Stimulated activated CD4-positive, alpha-beta T cell treated with anti-CD3 and anti-CD28 coated beads, Interleukin-4, amount 100 ng/mL, for 4 hours (primary cell): ENCODE data around the gene CD86.

ENCODE experiments used
- DNase-seq, 2 experiments: peaks; one replicate each; pipeline ENCODE4 v3.0.0-alpha.2; 2020

CD86 gene

DNA sequence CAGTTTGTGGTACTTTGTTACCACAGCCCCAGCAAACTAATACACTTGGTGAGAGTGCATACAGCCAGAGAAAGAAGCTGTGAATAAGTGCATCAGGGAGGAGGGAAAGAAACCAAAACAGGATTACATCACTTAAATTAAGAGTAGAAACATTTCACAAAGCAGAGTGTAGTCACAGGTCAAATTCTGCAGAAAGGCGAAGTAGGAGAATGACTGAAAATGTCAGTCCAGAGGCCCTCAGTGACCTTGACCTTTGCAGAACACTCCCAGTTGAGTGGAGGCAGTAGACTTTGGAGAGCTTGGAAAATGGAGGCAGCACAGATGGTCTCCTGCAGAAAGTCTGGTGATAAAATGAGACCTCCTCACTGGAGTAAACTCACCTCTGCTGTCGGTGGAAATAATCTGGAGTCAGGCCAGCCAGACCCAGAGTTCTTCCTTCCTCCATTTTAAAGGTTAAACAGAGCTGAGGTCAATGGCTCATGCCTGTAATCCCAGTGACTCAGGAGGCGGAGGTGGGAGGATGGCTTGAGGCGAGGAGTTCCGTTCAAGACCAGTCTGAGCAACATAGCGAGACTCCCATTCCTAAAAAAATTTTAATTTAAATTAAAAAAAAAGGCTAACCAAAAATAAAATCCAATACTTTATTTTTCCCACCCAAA lies 5.0 kb downstream of the CD86 start:
- no peak for DNase-seq

DNA sequence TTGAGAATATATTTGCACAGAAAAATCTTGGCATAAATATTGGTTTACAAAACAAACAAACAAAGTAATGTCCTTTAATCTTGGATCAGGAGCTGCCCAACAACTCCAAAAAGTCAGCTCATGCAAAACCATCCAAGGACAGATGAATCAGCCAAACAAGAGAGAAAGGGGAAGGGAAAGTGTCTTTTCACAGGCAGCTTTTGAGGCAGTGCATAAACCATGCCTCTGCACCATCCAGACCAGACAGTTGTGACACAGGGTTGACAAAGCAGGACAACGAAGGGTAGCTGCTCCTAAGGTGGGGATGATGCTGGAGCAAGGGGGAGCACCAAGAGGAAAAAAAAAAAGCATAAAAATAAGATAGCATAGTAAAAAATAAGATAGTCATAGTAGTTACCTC lies 8.7 kb downstream of the CD86 start:
- no peak for DNase-seq

DNA sequence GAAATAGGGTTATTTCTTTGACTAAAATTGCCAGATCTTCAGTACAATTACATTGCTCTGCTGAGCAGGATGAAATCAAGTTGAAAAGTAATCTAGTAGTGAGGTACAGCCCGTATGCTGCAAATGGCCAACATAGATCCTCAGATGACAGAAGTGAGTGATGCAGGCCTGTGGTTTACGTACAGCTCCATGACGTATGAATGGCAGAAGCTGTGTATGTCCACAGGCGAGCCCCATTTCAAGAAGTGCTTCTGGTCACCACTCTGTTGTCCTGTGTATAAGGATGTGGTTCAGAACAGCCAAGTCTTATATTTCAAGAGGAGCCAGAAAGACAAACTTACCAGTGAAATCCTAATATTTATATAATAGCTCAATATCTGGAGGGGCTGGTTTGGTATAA lies 9.2 kb downstream of the CD86 start:
- DNase-seq: no peak

DNA sequence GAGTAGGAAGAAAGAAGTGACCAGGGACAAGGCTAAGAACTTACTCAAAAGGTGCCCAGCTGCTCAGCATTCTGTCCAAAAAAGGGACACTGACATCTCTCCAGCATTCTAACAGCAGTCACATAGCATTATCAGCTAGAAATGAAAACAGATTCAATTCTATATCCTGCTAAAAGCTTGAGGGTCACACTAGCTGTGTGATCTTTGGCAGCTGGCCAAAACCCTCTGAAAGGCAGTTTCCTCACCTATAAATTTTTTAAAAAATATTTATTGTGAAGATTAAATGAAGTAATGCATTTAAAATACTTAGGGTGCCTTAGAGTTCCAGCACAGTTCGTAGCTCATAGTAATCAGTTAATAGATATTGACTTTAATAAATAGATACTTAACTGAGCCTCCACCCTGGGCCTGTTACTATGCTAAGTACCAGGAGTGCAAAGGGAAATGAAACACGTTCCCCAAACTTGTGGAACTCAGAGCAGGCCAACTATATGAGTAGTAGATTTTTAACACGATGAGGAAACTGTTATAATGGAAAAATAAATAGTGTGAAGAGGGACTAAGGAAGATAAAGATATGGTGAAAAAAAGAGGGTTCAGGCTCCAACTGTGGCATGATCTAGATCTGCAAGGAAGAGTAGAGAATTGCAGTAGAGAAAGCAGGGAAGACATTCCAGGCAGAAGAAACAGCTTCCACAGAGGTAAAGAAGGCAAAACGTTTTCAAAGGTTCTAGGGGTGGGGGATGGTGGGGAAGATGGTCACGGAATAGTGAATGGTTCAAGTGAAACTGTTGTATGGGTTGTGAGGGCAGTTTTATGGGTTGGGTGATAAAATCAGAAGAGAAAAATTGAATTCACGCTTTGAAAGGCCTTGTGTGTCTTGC lies 11.4 kb downstream of the CD86 start:
- no peak for DNase-seq

DNA sequence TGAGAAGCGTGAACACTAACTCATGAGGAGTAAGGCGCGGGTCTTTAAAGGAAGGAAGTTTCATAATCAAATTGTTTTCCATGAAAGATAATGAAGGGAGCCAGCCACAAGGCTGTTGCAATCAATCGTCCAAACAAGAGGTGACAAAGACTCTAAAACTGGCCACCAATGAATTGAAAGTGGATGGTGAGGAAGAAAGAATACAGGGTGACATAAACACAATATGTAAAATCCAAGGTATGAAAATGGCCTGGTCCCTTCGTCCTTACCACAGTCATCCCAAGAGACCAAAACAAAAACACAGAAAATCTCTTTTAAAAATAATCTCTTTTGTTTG lies 12.0 kb downstream of the CD86 start:
- no peak for DNase-seq

DNA sequence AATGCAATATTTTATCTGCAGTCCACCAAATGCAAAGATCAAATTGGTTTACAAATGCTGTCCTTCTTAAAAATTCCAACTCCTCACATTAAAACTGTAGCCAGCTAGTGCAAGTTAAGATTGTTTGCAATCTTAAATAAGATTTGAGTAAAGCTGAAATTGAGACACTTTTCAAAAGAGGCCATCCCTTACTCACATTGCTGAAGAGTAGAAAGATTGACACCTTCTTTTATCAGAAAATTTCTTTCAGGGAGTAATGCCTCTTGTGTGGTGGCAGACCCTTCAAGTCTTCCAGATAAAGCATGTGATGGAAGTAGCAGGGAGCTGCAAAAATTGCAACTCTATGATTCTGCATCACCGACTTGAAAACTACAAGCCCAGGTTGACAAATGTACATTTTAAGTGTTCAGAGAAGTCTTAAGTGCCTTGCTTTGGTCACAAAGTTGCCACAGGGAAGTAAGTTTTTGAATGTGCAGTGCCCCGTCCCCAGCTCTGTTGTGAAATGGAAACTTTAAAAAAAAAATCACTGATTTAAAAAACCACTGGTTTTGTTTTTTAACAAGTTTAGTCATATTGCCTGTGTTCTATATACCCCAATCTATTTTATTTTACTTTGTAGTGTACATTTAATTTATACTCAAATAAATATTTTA lies 12.6 kb downstream of the CD86 start:
- DNase-seq: no peak

DNA sequence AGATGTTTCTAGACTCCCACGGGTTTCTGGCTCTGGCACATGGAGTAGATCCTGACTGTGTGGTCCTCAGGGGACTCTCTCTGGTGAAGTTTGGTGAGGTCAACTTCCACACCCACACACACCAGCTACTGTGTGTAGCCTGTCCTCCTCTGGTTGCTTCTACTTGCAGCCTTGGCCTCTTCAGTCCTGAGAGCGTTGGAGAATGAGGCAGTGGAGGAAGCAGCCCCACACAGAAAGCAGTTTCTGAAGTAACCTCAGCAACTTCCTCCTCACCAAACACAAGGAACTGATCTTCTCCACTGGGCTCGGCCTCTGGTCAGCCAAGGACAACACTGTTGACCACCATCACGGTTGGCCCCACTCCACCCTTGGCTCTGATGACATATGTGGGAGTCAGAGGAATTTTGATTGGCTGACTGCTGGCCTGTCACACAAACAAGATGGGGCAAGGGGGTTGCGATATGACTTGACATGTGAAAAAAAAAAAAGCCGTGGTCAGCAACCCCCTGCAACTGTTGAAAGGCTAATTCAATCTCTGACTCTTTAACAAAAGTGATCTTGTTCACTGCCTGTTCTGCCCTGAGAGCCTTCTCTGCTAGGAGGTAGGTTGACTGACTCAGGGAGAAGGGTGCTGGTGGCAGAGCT lies 19.6 kb downstream of the CD86 start:
- no peak for DNase-seq

DNA sequence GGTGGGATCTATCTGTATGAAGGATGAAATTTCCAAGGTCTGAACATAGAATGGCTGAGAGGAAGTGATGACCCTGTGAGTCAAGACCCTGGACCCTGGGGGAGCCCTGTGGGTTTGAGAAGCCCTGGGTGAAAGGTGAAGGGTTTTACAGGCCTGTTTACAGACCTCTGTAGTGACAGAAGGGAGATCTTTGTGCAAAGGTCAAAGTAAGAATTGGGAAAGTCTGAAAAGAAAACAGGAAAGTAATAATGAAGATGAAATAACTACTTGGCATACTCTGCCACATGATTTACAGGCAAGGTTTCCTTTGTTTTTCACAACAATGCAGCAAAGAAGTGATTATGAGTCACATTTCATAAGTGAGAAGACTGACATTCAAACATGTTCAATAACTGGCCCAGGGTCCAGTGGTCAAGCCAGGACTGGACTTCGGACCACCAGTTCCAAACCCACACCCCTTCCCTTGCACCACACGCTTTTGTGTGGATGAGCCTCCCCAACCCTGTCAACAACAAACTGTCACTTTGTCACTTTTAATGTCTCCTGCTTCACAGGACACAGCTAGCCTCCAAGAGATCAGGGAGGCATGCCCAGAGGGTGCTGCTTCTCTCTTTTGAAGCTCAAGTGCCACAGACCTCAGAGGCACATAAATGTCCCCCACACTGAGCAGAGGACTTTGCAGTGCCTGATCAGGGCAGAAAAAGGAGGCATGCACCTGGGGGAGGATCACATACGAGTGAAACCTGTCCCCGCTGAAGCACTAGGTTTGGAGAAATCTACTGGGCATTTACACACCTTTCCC lies 21.5 kb downstream of the CD86 start:
- no peak for DNase-seq

DNA sequence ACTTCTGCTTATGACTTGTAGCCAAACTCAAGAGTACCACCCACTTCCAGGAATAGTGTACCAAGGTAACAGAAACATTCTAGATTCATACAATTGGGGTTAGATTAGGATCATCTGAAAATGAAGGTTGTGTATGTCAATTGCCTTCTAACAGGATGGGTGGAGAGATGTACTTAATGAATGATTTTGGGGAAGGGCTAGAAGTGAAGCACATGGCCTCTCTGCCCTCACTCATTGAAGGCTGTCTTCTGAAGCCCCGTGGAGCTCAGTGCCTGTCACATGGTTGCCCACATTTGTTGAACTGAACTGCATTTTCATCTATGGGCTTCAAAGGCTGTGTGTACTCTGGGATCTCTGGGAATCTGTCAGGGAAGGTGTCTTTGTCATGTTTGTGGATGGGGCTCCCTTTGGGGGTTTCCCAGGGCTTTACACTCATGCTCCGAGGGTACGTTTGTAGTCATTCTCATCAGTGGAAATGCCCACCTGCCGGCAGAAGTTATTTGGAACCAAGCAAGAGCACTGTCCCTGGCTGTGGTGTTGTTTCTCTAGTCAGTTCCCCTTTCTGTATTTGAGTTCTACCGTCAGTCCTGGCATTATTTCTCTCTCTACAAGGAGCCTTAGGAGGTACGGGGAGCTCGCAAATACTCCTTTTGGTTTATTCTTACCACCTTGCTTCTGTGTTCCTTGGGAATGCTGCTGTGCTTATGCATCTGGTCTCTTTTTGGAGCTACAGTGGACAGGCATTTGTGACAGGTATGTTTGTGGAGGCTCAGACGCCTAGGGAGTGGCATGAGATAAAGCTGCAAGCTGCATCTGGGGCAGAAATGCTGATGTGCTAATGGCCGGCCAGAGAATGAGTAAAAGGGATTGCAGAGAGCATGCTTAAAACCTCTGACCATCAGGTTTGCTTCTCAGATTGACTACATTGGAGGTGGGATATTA lies 22.4 kb downstream of the CD86 start:
- no peak for DNase-seq

DNA sequence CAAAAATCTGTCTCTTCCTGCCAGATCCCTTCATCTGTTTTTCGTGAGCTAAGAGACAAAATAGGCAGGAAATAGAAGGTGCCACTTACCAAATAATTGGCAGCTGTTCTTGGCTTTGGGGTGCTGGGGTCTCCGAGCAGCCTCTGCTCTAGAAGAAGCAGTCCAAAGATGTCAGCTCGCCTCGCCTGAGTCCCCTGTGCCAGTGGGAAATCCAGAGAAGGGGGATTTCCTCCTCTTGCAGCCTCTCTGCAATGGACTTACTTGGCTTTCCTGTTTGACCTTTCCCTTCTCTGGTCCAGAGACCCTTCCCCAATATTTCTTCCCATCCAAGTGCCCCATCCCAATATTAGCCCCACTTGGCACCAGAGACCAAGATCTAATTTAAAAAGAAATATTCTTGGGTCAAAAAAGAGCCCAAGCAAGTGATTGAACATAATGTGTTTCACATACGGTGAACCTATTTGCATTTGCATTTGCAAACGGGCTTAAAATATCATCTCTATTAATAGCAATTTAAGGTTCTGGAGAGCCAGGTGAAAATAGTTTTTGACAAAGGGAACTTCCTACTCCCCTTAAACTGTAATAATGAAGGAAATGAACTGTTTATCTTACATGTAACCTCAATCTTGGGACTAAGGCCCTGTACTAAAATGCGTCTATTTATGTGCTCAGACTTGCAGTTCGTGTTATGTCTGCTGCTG lies 23.2 kb downstream of the CD86 start:
- DNase-seq: no peak

DNA sequence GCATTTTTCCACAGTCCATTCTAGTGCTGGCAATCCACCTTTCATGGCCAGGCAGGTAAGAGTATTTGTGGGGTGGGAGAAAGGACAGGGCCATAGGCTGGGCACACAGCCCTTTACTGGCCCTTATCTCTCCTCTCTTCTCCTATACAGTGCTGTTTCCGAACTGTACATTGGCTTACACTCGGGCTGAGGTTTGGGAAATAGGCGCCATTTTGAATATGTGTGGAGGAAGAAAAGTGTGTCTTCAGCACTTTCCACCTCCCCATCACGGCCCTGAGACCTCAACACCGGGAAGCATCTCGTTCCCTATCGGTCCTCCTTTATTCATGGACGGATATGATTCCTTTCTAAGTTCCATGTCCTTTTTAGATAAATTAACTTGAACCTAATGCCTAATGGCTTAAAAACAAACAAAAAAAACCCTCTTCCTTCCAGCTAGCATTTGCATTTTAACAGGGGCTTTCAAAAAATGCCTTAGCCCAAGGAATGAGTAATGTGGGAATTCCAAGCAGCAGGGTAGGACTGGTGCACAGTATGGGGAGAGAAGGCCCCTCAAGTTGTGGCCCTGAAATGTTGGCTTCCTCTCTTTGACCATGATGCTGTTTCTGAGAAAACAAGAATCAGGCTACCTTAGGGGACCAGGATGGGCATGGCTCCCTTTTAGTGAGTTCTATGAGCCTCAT lies 24.5 kb downstream of the CD86 start:
- no peak for DNase-seq

DNA sequence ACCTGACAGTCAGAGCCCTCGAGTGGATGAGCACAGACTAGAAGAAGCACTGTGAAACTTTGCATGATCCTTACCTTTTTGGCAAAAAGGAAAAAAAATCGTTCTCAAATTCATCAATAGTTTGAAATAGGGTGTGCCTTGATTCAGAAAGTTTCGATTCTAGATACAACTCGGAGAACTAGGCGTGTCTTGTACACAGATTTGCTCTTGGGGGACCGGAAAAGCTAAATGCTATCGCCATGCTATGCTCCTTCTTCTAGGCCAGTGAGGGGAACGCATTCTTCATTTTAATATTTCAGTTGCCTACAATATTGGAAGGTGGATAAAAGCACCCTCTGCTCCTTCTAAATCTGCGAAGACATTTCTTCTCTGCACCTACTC lies 25.0 kb downstream of the CD86 start:
- no peak for DNase-seq

DNA sequence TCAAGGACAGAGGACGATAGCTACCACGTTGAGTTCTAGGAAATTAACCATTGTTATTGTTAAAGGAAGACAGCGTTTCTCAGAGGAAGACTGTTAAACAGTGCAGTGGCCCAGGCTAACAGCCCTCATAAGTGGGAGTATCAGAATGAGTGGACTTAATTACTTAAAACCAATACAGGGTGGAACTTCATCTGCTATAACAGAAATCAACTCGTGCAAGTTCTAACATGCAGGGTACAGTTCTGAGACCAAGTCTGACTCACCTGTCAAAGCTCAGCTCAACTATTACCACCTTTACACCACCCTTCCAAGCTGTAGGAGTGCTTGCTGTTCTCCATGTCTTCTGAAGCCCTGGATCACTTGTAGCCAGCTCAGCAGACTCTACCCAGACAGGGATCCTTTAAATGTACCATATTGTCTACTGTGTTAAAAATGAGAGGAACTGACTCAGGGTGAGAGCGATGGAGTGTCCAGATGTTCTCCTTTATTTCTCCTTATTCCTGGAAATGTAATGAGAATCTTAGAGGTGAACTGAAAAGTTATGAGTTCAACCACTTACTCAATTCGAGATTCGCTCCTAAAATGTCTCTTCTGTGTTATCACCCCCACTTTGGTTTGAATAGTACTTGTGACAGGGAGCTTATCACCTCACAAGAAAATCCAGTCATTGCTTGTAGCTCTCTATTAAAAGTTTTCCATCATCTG lies 26.5 kb downstream of the CD86 start:
- no peak for DNase-seq

DNA sequence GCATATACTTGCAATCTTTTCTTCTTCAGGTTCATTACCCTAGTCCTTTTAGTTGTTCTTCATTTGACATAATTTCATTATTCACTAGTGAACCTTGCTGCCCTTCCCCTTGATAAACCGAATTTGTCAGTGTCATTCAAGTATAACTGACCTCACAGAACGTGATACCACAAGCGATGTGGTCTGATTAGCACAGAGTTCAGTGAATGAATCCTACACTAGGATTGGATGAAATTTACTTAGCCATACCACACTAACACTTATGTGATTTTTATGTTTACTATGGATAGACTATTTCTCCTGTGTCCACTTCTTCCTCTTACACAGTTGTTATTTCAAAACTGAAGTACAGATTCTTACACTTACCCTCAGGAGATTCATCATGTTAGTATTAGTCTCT lies 27.2 kb downstream of the CD86 start:
- no peak for DNase-seq

DNA sequence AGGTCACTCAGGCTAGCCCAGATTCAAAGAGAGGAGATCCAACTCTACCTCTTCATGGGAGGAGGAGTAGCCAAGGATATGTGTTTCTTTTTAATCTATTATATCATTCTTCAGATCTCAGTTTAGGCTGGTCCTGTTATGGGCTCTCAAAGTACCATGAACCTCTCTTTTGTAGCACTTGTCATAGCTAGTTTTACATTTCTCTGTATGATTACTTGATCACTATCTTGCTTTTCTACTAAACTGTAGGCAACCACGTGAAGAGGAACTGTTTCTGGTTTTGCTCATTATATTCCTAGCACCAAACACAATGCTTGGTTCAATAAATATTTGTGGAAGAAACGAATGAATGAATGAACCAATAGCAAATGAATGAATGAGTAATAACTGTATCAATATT lies 29.6 kb downstream of the CD86 start:
- no peak for DNase-seq

DNA sequence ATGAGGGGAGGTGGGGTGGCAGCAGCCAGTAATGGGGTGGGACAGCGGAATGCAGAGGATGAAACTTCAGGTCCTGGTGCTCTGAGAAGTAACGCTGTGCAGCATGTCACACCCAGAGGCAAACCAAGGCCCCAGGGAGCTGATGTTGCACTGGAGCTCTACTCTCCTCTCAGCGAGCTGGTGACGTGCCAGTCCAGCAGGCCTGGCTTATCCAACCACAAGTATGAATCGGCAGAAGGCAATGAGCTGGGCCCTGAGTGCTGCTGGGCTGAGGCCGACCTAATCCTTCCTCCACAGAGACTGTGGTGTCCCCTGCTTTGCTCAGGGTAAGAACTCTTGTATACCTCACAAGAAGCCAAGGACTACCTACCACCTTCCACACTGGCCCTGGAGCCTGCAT lies 30.5 kb downstream of the CD86 start:
- DNase-seq: no peak

DNA sequence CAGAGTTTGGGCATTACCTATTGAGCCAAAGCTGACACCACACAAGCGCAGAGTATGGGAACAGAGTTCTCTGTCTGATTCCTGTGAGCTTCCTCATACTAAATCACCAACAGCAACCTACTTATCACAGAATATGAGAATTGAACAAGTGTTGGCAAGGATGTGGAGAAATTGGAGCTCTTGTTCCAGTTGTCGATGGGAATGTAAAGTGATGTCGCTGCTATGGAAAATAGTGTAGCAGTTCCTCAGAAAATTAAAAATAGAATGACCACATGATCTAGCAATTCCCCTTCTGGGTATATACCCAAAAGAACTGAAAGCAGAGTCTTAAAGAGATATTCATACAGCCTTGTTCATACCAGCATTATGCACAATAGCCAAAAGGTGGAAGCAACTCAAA lies 33.4 kb downstream of the CD86 start:
- no peak for DNase-seq

DNA sequence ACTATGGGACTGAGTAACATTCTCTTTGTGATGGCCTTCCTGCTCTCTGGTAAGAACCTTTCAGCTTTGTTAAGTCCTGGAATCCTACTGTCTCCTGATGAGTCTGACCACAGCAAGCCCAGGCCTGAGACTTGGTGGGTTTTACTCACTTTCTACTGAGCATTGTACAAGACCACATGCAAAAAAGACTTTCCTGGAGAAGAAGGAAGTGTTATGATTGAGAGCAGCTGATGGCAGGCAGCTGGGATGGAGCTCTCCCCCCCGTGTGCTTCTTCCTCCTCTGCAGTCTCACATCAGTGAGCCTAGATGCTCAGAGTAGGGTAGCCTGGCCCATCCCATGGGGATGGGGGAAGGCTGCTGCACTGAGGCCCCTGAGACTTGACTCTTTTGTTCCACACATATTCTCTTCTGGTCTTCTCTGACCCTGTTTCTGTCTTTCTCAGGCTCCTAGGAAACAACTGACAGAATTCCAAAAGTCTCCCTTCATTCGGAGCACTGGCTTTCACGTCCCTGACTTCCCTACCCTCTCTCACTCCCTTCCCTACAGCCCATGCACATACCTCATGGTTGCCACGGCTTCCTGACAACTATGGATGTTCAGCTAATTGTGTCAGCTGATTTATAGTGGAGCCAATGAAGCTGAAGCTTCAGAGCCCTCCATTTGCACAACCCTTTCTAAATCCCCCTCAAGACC lies 36.6 kb downstream of the CD86 start:
- DNase-seq: no peak
